B cell (primary cell): Measurements from ENCODE around the gene UBXN2A. TPM values are rescaled to one million over a fixed set of nuclear protein-coding genes. Genes with fewer than 3 reads are reported as not detected.

Source experiments
- polyA plus RNA-seq: library from polyadenylated mRNA; depleted of rRNA; stranded (reverse); fragments of >200 nt; gene quantifications from 2 replicates; pipeline ENCODE4 v1.2.3, GENCODE V29; 2012
- small RNA-seq: library from RNA; depleted of rRNA; stranded (forward); fragments of <200 nt; gene quantifications from one replicate; pipeline ENCODE3, GENCODE V24; 2012; ENCODE audit warnings: low replicate concordance, low read depth; ENCODE audit not compliant: insufficient read length
- total RNA-seq, 2 donors: library from RNA; stranded (reverse); fragments of 120-200 nt in 1 of 2; gene quantifications; 1 replicate in 1 of 2; 2 replicates in 1 of 2; pipeline versions ENCODE4 v1.2.3 to v1.2.4, GENCODE V29; 2013 to 2022

Gene UBXN2A
- total and polyA plus RNA-seq, 2 donors (not counting 1 experiment from before 2014, with no cell fraction given) = 2.8 to 13.4 TPM

Small RNA genes within 50 kb of the gene (small RNA-seq; reads per million reads assigned to genes)
- gene RN7SL610P (not detected), gene RNU6-370P (not detected)

Other genes starting within 250 kb of the UBXN2A start
- 90.8 and 95.4 TPM in 2 replicates for gene ATAD2B, start 13.3 kb upstream of the UBXN2A start, total RNA-seq
- gene ATAD2B, start 13.3 kb upstream of the UBXN2A start, polyA plus RNA-seq = 5.1 and 7.3 TPM in 2 replicates
- not detected in 2 replicates for gene MFSD2B, start 69.6 kb downstream of the UBXN2A start, total RNA-seq
- gene MFSD2B, start 69.6 kb downstream of the UBXN2A start, polyA plus RNA-seq = not detected in 2 replicates
- gene WDCP, start 106.9 kb downstream of the UBXN2A start, total RNA-seq = 21.6 and 22.3 TPM in 2 replicates
- 2.2 and 3.9 TPM in 2 replicates for gene WDCP, start 106.9 kb downstream of the UBXN2A start, polyA plus RNA-seq
- gene FKBP1B, start 109.3 kb downstream of the UBXN2A start, total RNA-seq = 3.1 and 3.8 TPM in 2 replicates
- gene FKBP1B, start 109.3 kb downstream of the UBXN2A start, polyA plus RNA-seq = 0.85 and 0.99 TPM in 2 replicates
- 45.0 and 47.2 TPM in 2 replicates for gene SF3B6, start 135.9 kb downstream of the UBXN2A start, total RNA-seq
- gene SF3B6, start 135.9 kb downstream of the UBXN2A start, polyA plus RNA-seq = 48.4 and 71.6 TPM in 2 replicates
- 3.9 and 5.2 TPM in 2 replicates for gene TP53I3, start 144.4 kb downstream of the UBXN2A start, total RNA-seq
- 7.3 and 8.0 TPM in 2 replicates for gene TP53I3, start 144.4 kb downstream of the UBXN2A start, polyA plus RNA-seq
- 0.39 and 0.66 TPM in 2 replicates for gene PFN4, start 182.9 kb downstream of the UBXN2A start, total RNA-seq
- 0.13 and 0.39 TPM in 2 replicates for gene PFN4, start 182.9 kb downstream of the UBXN2A start, polyA plus RNA-seq
- 47.2 and 49.6 TPM in 2 replicates for gene FAM228B, start 183.0 kb downstream of the UBXN2A start, total RNA-seq
- gene FAM228B, start 183.0 kb downstream of the UBXN2A start, polyA plus RNA-seq = 9.8 and 13.4 TPM in 2 replicates
- 0.27 TPM in 1 of 2 replicates, not detected in the other for gene FAM228A, start 234.6 kb downstream of the UBXN2A start, total RNA-seq
- 0.07 TPM in 1 of 2 replicates, not detected in the other for gene FAM228A, start 234.6 kb downstream of the UBXN2A start, polyA plus RNA-seq